Left lobe of liver (tissue), 2 donors: ENCODE data around the gene SBF1. TPM values are rescaled to one million over a fixed set of nuclear protein-coding genes. Genes with fewer than 3 reads are reported as not detected.

Source experiments
- ATAC-seq: fragments of 200-7000 bp; cut with Tn5 transposase; one replicate; pipeline ENCODE4 v1.9.1; 2020; ENCODE audit warnings: mild to moderate bottlenecking, moderate library complexity
- DNase-seq: peaks from one replicate; pipeline ENCODE4 v3.0.0-alpha.2; 2020; ENCODE audit warnings: low spot score
- total RNA-seq: library from RNA; stranded (reverse); gene quantifications from one replicate; pipeline ENCODE4 v1.2.1, GENCODE V29; 2021
- donor health status: DM: no; HTN: no; CAD: no; lungs with moderate emphysema.
- donor health status: DM: no; HTN: yes; CAD: no.

The SBF1 gene
- total RNA-seq, 1 donor from 2014 or later: 31.2 TPM

DNA sequence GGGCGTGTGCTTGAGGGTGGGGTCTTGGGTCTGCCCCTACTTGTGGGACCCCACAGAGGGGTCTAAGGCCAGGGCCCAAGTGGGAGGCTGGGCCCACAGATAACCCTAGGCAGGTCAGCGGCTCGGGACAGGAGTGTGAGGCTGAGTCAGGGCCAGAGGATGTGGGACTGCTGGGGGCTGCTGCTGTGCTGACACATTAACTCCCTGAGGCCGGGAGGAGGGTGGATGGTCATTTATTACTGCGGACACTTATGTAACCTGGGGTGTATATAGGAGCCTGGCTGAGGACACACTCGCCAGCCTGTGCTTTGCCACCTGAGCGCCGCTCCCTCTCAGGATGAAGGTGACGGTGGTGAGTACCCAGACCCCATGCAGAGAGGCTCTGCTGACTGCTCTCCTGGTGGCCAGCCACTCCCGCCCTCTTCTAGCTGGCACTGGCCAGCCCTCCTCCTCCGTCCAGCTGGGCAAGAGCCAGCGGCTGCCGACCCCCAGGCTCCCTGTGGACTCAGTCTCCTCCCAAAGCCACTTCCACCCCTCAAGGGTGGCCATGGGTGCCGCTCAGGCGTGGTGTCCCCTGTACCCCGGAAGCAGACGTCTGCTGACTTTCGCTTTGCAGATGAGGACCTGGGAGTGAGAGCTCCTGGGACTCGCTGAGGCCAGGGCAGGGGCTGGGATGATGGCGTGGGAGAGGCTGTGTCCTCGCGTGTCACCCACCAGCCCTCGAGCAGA lies 11.9 kb upstream of the SBF1 start, which contains the start of gene MIOX:
Gene MIOX (plus strand): TSS at position 299 of the 729 bp plus-strand sequence. CDS start 39 bp downstream, at position 338.
- ATAC-seq (no peak), DNase-seq (no peak)

DNA sequence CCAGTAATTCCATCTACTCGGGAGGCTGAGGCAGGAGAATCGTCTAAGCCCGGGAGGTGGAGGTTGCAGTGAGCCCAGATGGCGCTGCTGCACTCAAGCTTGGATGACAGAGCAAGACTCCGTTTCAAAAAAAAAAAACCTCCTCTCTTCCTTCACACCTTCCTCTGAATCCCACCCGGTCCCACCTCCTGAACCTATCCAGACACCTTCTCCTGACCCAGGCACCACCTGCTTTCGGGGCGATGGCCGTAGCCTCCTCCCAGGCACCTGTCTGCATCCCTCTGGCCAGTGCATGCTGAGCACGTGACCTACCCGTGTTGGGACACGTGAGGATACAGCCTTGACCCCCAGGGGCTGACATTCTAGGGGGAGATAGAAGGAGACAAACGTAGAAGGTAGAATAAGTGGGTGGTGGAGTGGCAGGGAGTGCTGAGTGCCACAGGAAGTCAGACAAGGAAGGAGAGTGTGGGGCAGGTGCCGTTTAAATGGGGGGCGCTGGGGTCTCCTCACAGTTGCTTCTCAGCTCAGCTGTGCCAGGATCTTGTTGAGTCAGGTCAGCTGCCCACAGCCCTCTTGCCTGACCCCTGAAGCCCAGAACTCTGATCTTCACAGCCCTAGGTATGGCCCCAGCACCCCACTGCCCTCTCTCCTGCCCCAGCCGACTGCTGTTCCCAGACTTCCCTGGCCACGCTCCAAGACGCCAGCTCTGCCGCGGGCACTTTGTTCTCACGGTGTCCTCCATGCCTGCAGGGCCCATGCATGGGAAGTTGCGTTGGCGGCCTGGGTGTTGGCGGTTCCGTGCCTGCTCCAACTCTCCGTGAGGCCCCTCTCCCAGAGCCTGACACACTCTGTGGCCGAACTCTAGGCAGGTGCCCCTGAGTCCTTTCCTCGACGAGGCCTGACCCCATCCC lies 10.6 kb upstream of the SBF1 start:
- ATAC-seq (peak; percentile 69), DNase-seq (peak; percentile 78)

DNA sequence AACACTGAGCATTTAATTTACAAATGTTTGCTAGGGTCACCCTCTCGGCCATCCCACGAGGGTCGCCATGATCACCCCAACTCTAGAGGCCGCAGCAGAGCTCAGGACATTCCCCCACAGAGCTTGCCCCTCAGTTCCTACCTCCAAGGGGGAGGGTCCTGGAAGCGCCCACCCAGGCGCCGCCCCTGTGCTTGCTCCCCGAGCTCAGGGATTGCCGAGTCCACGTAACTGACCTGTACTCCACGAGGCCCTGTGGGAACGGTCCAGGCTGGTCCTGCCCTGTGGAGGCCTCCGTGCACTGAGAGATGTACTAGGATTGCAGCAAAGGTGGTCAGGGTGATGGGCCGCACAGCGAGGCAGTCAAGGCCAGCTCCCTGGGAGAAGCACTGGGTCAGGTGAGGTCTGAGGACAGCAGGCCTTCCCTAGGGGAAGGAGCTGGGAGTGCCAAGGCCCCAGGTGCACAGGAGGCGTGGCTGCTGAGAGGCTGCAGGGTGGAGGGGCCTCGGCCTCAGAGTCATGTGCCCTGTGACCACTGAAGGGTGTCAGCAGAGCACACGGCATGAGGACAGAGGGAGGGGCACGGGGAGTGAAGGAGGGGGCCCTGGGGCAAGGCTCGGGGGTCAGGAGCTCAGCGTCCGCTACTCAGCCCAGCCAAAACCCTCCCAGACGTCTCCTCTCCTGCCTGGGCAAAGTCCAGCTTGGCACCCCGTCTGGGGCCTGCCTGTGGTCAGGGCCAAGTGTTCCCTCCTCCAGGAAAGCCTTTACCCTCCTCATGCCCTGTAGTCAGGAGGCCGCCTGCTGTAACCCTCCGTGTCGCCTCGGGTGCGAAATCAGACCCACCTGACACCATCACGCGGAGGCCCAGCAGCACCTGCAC lies 9.4 kb upstream of the SBF1 start:
- no peak for DNase-seq
- ATAC-seq: no peak

DNA sequence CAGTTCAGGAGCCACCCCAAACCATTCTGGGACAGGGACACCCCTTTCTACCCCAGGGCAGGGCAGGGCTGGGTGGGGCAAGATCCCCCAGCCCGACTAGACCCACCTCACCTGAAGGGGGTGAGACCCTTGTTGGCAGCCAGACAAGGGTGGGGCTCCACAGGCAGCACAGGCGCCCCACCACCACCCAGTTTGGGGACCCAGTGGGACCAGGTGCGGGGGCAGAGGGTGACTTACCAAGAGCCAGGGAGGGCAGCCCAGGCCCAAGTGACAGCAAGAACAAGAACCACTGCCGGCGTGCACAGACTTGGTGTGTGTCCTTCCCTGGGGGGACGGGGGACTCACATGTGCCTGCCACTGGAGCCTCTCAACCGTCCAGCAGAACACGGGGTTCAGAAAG lies 8.7 kb upstream of the SBF1 start:
- ATAC-seq (no peak), DNase-seq (no peak)

DNA sequence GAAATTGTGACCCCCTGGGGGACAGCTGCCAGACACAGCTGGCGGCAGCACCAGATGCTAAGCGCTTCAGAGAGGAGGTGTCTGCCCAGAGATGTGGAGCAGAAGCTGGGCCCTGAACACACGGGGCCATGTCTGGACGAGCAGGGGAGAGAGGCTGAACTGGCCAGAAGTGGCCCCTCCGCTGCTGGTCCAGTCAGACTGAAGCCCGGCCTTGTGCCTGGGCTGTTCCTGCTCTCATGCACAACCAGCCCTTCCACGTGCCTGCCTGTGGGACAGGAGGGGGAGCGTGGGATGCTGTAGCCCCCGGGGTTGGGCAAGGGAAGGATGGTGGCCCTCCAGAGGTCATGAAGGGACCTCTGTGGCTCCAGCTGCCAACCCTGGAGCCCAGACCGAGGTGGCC lies 8.3 kb upstream of the SBF1 start:
- ATAC-seq: no peak
- DNase-seq: no peak

DNA sequence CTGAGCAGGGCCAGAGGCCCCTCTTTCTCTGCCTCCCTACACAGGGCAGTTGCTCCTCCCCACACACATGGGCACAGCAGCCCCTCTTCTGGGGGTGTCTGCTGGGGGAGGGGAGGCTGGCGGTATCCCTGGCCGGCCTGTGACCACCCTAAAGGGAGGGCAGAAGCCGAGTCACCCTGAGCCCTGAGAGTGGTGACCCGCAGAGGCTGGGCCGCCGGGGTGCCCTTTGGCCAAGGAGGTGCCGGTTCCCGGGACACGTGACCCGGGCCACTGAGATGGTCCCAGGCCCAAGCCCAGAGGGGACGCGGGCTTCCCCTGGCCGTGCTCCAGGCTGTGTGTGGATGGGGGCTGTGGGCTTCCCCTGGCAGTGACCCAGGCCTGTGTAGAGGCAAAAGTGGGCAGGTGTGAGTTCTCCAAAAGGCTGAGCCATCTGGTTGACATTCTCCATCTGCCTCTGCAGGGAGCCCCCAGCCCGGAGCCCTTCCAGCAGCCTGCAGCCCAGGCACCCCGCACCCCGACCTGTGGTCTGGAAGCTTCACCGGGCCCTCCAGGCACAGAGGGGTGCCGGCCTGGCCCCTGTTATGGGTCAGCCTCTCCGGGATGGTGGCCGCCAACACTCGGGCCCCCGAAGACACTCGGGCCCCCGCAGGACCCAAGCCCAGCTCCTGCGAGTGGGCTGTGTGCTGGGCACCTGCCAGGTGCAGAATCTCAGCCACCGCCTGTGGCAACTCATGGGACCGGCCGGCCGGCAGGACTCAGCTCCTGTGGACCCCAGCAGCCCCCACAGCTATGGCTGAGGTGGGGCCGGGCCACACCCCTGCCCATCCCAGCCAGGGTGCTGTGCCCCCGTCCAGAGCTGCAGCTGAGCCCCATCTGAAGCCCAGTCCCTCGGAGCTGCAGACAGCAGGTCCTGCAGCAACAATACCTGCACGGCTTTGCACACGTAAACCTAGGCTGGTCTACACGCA lies 7.6 kb upstream of the SBF1 start:
- ATAC-seq (peak; percentile 50), DNase-seq (no peak)

DNA sequence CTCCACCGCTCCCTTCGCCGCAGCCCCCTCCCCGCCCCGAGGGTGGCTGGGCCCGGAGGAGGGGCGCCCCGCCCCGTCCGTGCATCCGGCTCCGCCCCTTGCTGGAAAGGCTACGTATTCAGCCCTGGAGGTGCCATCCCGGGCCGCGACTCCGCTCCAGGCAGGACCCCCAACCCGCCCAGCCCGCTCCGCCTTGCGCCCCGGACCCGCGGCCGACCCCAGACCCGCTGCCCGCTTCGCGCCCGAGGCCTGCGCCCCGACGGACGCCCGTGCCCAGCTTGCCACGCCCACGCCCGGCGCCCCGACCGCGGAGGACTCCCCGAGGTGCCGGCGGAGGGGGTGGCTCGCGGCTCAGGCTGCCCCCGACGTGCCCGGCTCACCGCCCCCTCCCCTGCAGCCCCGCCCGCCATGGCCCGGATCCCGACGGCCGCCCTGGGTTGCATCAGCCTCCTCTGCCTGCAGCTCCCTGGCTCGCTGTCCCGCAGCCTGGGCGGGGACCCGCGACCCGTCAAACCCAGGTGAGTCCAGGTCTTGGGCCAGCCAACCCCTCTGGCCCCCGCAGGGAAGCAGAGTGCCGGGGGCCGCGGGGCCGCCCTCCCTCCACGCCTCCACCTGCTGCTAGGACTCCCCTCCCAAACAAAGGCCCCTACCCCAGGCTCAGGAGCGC lies 6.7 kb upstream of the SBF1 start, which contains the start of gene ADM2:
Gene ADM2 (plus strand): TSS at position 104 of the 667 bp plus-strand sequence. CDS start 305 bp downstream, at position 409.
- ATAC-seq (peak; percentile 69), DNase-seq (peak; percentile 64)

DNA sequence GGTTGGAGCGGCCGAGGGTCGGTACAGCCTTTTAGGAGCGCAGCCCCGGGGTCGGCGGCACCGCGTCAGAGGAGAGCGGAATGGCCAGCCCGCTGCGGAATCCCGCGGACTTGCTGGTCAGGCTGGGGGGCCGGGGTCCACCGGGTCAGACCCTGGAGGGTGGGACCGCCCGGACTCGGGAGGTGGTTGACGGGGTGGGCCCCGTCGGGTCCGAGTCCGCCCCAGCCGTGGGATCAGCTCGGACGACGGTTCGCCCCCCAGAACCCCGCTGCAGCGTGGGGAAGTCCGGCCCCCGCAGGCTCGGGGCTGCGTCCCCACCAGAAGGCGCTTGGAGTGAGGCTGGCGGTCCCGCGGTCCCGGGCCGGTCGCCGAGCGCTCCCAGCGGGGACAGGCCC lies 6.2 kb upstream of the SBF1 start:
- DNase-seq (no peak), ATAC-seq (no peak)

DNA sequence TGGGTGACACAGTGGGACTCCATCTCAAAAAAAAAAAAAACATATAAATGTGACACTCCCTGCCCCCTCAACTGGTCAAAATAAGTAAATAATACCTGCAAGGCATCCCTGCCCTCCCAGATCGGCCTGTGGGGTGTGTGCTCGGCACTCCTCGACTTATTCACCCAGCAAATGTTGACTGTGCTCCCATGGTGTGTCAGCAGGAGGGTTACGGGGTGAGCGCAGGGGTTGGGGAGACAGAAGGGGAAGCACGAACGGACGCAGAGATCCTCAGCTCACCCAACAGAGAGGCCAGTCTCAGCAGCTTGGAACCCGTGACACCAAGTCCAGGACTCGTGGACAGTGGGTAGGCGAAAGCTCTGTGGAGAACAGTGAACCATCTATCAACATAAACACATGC lies 4.9 kb upstream of the SBF1 start:
- ATAC-seq (no peak), DNase-seq (no peak)

DNA sequence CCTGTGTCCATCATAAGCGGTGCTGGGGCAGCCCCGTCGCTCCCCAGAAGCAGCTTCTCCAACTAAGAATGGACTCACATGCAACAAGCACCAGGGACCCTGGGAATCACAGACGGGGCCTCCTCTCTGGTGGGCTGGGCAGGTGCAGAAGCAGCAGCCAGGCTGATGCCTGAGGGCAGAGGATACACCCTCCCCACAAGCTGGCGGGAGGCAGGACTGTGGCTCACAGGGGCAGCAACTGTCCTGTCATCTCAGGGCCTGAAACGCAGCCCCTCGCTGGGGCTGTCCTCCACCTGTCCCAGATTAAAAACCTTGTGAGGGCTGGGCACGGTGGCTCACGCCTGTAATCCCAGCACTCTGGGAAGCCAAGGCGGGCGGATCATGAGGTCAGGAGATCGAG lies 3.1 kb upstream of the SBF1 start:
- no peak for DNase-seq
- no peak for ATAC-seq

DNA sequence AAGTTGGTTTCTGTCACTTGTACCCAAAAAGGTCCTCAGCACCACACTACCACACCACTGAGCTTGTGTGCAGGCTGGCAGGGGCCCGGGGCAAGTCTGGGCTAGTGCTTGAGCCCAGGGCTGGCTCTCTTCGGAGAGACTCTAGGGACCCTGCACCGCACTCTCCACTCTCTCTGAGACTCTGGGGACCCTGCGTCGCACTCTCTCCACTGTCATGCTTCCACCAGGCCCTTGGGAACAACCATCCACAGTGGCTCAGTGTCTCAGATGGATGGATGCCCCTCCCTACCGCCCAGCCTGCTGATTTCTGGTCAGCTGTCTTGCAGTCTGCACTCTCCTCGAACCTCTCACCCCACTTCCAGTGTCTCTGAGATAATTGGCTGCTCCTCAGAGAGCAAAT lies 2.0 kb upstream of the SBF1 start:
- ATAC-seq (no peak), DNase-seq (no peak)

DNA sequence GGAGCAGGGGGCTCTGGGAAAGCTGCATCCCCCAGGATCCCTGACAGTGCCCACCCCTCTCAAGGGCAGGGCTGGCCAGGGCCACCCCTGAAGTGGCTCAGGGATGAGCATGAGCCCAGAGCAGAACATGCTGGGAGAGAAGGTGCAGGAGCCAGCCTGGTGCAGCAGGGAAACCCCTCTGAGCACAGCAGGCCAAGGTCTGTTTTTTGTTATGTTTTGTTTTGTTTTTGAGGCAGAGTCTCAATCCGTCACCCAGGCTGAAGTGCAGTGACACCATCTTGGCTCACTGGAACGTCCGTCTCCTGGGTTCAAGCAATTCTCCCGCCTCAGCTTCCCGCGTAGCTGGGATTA lies 792 bp upstream of the SBF1 start:
- ATAC-seq (no peak), DNase-seq (no peak)

DNA sequence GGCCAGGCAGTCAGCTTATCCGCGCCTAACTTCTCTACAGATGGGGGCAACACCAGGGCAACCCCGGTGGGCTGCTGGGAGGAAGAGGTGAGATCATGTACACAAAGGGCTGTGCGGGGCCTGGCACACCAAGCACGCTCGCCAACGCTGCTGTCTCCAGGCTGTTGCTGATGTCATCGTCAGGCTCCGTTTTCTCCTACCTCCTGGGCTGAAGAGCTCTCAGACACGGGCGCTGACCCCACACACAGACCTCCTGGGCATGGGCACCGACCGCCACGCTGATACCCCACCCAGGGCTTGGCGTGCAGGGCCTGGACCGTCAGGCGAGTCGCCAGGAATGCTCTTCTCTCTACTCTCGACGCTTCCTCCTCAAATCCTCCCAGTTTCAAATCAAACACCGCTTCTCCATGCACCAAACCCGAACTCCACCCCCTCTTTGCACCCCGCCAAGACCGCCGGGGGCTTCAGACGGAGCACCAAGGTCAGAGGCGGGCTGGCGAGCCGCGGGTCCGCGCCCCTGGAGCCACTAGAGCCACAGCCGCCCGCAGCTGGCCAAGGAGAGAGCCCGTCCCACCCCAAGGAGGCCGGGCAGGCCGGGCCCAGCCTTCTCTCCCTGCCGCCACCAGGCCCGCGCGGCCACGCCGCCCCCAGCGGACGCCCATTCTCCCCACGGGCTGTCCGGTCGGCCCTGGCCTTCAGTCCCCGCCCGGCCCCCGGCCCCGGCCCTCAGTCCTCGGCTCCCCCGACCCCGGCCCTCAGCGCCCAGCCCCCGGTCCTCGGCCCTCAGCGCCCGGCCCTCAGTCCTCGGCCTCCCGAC lies 772 bp downstream of the SBF1 start:
- ATAC-seq (peak; percentile 47), DNase-seq (no peak)

DNA sequence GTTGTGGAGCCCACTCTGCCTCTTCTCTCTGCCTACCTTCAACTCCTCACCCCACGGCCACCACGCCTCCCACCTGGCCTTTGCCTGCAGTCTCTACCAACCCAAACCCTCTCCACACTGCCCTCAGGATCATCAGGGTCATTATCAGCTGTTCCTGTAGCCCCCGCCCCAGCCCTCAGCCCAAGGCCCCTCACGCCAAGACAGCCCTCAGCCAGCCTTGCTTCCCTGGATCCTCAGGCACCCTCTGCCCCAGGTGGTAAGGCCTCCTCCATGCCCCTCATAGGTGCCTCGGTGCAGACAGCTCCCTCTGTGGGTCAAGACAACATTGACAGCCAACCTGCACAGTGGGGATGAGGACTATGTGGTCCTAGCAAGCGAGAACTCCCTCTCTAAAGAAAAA lies 1.7 kb downstream of the SBF1 start:
- ATAC-seq: no peak
- no peak for DNase-seq

DNA sequence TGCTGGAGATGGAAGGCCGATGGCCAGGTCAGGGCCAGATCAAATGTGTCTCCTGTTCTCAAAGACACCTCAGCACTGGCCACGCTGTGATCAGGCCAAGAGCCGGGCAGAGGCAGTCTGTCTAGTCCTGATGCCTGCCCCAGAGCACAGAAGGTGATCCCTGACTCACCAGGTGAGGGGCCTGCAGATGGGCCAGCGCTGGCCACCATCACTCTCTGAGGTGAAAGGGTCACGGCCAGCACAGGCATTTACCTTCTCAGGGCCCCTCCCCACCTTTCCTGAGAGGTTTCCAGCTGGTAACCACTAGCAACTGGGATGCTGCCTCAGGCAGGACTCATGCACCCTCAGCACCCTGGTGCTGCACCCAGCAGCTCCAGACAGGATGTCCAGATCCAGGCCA lies 2.9 kb downstream of the SBF1 start:
- DNase-seq (no peak), ATAC-seq (no peak)

DNA sequence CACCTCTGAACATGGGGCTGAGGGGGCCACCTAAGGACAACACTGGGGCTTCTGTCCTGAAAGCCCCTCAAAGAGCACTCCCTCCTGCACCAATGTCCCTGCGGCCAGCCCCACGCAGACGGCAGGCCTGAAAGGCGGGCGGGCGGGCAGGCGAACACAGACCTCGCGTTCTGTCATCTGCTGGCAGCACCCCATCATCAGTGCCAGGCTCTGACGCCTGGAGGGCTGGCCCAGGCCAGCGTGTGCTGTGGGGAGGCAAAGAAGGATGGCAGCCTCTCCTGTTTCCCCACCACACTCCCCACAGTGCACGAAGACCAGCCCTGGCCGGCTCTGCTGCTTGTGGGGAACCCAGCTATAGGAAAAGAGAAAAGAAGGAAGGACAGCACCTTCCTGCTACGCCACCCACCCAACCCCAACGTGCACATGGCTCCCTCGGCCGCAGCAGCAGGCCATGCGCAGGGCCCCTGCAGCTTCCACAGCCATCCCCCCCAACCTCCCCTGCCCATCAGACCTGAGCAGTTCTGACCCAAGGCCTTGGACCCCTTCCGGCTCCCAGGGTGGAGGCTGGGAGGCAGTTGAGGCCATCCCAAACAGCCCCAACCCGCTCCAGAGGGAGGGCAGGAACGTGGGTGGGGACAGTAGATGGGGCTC lies 3.5 kb downstream of the SBF1 start:
- no peak for DNase-seq
- ATAC-seq: no peak

DNA sequence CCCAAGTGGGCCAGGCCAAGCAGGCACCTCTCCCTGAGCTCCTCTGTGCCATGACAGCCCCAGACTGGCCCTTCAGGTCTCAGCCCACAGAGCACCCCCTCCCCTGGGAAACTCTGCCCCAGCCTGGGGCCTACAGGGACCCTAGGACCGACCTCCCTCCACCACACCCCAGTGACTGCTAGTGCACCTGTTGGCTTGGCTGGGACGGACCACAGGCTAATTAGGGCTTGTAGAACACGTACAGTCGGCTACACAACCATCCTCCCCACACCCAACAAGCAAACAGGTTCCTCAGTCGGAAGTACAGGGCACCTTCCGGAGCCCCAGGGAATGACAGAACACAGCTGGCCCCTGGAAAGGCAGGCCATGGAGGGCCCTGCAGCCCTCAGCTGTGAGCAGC lies 4.3 kb downstream of the SBF1 start:
- ATAC-seq: no peak
- no peak for DNase-seq
